ENCODE results near the gene KCNIP3.

The KCNIP3 gene

GRCh38 chr2:95362486-95362885 lies 65.3 kb downstream of the KCNIP3 start:
- Histone ChIP-seq H3K36me3 (ENCODE audit: control insufficient read depth in 2 of 2, insufficient read depth in 1 of 2, low read length in 2 of 2) (no peaks in the 10 kb centered on the region), H3K27ac (ENCODE audit: extremely low read depth, low read depth, low read length) (no peak overlapping the region), H3K4me1 (ENCODE audit: control insufficient read depth, insufficient read depth, low read length) (no peaks in the 10 kb centered on the region), H3K9me3 (ENCODE audit: control insufficient read depth, insufficient read depth, low read depth, low read length) (no peaks in the 10 kb centered on the region), H3K4me3 (ENCODE audit: low read depth, low read length) (no peak overlapping the region)
- ChIA-PET POLR2A (no interaction called here), CTCF (interaction anchor here (1.2 kb wide), 1 partner anchor 27 kb away, joined by 5 read pairs; no protein-coding TSS in a partner anchor)
- no peak for TF ChIP-seq ZNF664 (tag by site-specific recombination; IDR thresholded peaks at IDR 0.05)
- no peak for TF ChIP-seq ZNF366 (tag by site-specific recombination; conservative IDR thresholded peaks at IDR 0.05)
- no peak for TF ChIP-seq ZNF621 (tag by site-specific recombination; IDR thresholded peaks at IDR 0.05)
- no peak for TF ChIP-seq PRDM1 (tag by site-specific recombination; IDR thresholded peaks at IDR 0.05)
- no peak for TF ChIP-seq ZNF596 (tag by site-specific recombination; IDR thresholded peaks at IDR 0.05)
- TF ChIP-seq ZNF350 (tag by site-specific recombination; IDR thresholded peaks at IDR 0.05): no peak
- no peak for TF ChIP-seq ZNF76 (tag by site-specific recombination; IDR thresholded peaks at IDR 0.05; ENCODE audit: borderline replicate concordance, low read depth)
- TF ChIP-seq ZNF610 (tag by site-specific recombination; IDR thresholded peaks at IDR 0.05; ENCODE audit: borderline replicate concordance): no peak
- no peak for TF ChIP-seq ZFP41 (tag by site-specific recombination; IDR thresholded peaks at IDR 0.05; ENCODE audit: borderline replicate concordance)
- no peak for TF ChIP-seq ZNF654 (tag by site-specific recombination; IDR thresholded peaks at IDR 0.05; ENCODE audit: low read depth)
- no peak for TF ChIP-seq TCF7L2 (IDR thresholded peaks at IDR 0.05; ENCODE audit: borderline replicate concordance, low read depth, low read length)
- no peak for TF ChIP-seq ZNF843 (tag by site-specific recombination; IDR thresholded peaks at IDR 0.05)
- no peak for TF ChIP-seq YY1 (tag by site-specific recombination; IDR thresholded peaks at IDR 0.05)

- TF ChIP-seq ZNF707 (tag by site-specific recombination; IDR thresholded peaks at IDR 0.05): no peak
- Histone ChIP-seq H3K9me3 (ENCODE audit: control insufficient read depth, insufficient read depth, low read depth, low read length) (no peaks in the 10 kb centered on the region), H3K4me3 (ENCODE audit: low read depth, low read length) (no peak overlapping the region), H3K36me3 (ENCODE audit: control insufficient read depth in 2 of 2, insufficient read depth in 1 of 2, low read length in 2 of 2) (no peaks in the 10 kb centered on the region), H3K4me1 (ENCODE audit: control insufficient read depth, insufficient read depth, low read length) (no peaks in the 10 kb centered on the region), H3K27ac (ENCODE audit: extremely low read depth, low read depth, low read length) (no peak overlapping the region)
- ChIA-PET CTCF (interaction anchor here (1.0 to 1.6 kb wide), 2 partner anchors 23 to 135 kb away, joined by 3 to 7 read pairs; no protein-coding TSS in a partner anchor), POLR2A (no interaction called here)
These were observed 69.4 kb downstream of the KCNIP3 start for GRCh38 chr2:95366514-95366913.

GRCh38 chr2:95372216-95372829 lies 75.2 kb downstream of the KCNIP3 start:
- TF ChIP-seq ZNF311 (tag by site-specific recombination; IDR thresholded peaks at IDR 0.05; ENCODE audit: borderline replicate concordance) (no peak), ZEB2 (tag by site-specific recombination; IDR thresholded peaks at IDR 0.05) (no peak), EGR2 (tag by site-specific recombination; IDR thresholded peaks at IDR 0.05; ENCODE audit: low read depth) (no peak), ZNF366 (tag by site-specific recombination; conservative IDR thresholded peaks at IDR 0.05) (no peak), ZNF473 (tag by site-specific recombination; IDR thresholded peaks at IDR 0.05) (no peak), HOXC10 (CRISPR knock-in tag; IDR thresholded peaks at IDR 0.05) (no peak), RBAK (tag by site-specific recombination; IDR thresholded peaks at IDR 0.05) (no peak), ZNF843 (tag by site-specific recombination; IDR thresholded peaks at IDR 0.05) (no peak), ZNF48 (tag by site-specific recombination; IDR thresholded peaks at IDR 0.05) (no peak), ZNF302 (tag by site-specific recombination; IDR thresholded peaks at IDR 0.05; ENCODE audit: low read depth) (no peak), ZNF140 (tag by site-specific recombination; IDR thresholded peaks at IDR 0.05) (no peak), ZNF76 (tag by site-specific recombination; IDR thresholded peaks at IDR 0.05; ENCODE audit: borderline replicate concordance, low read depth) (no peak)
- Histone ChIP-seq H3K9me3 (ENCODE audit: control insufficient read depth, insufficient read depth, low read depth, low read length) (no peaks in the 10 kb centered on the region), H3K4me1 (ENCODE audit: control insufficient read depth, insufficient read depth, low read length) (no peaks in the 10 kb centered on the region), H3K4me3 (ENCODE audit: low read depth, low read length) (no peak overlapping the region), H3K36me3 (ENCODE audit: control insufficient read depth in 2 of 2, insufficient read depth in 1 of 2, low read length in 2 of 2) (no peaks in the 10 kb centered on the region), H3K27ac (ENCODE audit: extremely low read depth, low read depth, low read length) (no peak overlapping the region)
- ChIA-PET POLR2A (no interaction called here), CTCF (interaction anchor here (0.6 kb wide), 1 partner anchor 17 kb away, joined by 3 read pairs; no protein-coding TSS in a partner anchor)
